Prostate gland (tissue), 2 donors: Measurements from ENCODE around the gene ADH5. TPM values are rescaled to one million over a fixed set of nuclear protein-coding genes. Genes with fewer than 3 reads are reported as not detected.
"Not testable (repeated sequence)": the region's sequence is repeated elsewhere in the genome, so short reads cannot be mapped to it uniquely, and the experiment has no call there.

ENCODE experiments used
- DNase-seq: peaks from one replicate; pipeline ENCODE4 v3.0.0-alpha.2; 2019; ENCODE audit warnings: low spot score
- H3K27ac ChIP-seq, 2 donors: fragments of 200-600 bp; sonication (generic); 2 replicates each; pipeline ENCODE4 v1.5.1; 2017 to 2019
- H3K27me3 ChIP-seq: fragments of 200-600 bp; sonication (generic); replicated peaks from 2 replicates; pipeline ENCODE4 v1.5.1; 2019; ENCODE audit not compliant: insufficient read depth
- H3K36me3 ChIP-seq, 2 donors: fragments of 200-600 bp; sonication (generic); 1 replicate in 1 of 2; 2 replicates in 1 of 2; pipeline versions ENCODE4 v1.5.1 to v1.8.1; 2017 to 2019
- H3K4me1 ChIP-seq: fragments of 200-600 bp; sonication (generic); replicated peaks from 2 replicates; pipeline ENCODE4 v1.5.1; 2019
- H3K4me3 ChIP-seq, 2 donors: fragments of 200-600 bp; sonication (generic); 2 replicates each; pipeline ENCODE4 v1.5.1; 2017 to 2019
- H3K9me3 ChIP-seq: fragments of 200-600 bp; sonication (generic); 2 replicates; pipeline ENCODE4 v1.5.1; 2017
- POLR2A ChIP-seq: fragments of 450-650 bp; IDR thresholded peaks from one replicate; pipeline ENCODE4 v1.6.1; 2016; ENCODE audit warnings: antibody characterized with exemption, mild to moderate bottlenecking
- POLR2AphosphoS5 ChIP-seq: sonication (generic); formaldehyde crosslinking; IDR thresholded peaks from one replicate; pipeline ENCODE4 v1.6.1; 2017; ENCODE audit warnings: antibody characterized with exemption
- WGBS: methylation state at CpG from one replicate; pipeline ENCODE4 v1.1.5; 2018; 5-methylcytosine and 5-hydroxymethylcytosine counted together
- intact Hi-C: fragments of 100-400 bp; cut with DNase I; formaldehyde crosslinking; loops from one replicate; pipeline ENCODE4 v1.14.2; 2022
- total RNA-seq, 2 donors: library from RNA; depleted of rRNA; stranded (reverse); fragments of >200 nt; gene quantifications; one replicate each; pipeline ENCODE4 v1.1.0, GENCODE V29; 2016
- TF ChIP-seq, protein P1 (sequence below), 4 experiments: fragments of 200-600 bp in 2 of 4; fragments of 450-650 bp in 2 of 4; sonication (generic) in 2 of 4; IDR thresholded peaks; 1 replicate in 3 of 4; 2 replicates in 1 of 4; pipeline ENCODE4 v1.5.1; 2016 to 2019; ENCODE audit warnings: antibody characterized with exemption in 4 of 4, mild to moderate bottlenecking in 2 of 4, moderate library complexity in 2 of 4

The ADH5 gene
- total RNA-seq, 2 donors from 2014 or later, result 127 to 149 TPM

DNA sequence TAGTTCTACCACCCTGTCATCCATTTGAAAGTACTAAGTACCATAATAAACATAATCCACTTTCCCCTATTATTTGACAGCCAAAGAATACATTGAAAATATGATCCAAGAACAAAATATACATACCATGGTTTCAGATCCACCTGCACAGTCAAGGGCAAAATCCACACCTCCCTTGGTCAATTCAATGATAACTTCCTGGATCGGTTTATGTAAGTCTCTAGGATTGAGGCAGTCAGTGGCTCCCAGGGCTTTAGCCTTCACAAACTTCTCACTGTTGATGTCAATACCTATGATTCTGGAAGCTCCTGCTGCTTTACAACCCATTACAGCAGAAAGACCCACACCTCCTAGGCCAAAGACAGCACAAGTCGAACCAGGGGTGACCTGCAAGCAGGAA is 42.8 kb upstream of the ADH5 start:
- no peak overlapping the region for H3K27ac ChIP-seq
- H3K36me3 ChIP-seq, result no peaks in the 10 kb centered on the region
- intact Hi-C loops, result no loop called here
- no peak overlapping the region for H3K4me3 ChIP-seq
- no peaks in the 10 kb centered on the region for H3K27me3 ChIP-seq
- 28% methylated on average over 2 of the region's 2 CpGs for WGBS
- H3K9me3 ChIP-seq, result no peaks in the 10 kb centered on the region
- no peaks in the 10 kb centered on the region for H3K4me1 ChIP-seq
- no peak for TF ChIP-seq POLR2AphosphoS5
- TF ChIP-seq, protein P1, sequence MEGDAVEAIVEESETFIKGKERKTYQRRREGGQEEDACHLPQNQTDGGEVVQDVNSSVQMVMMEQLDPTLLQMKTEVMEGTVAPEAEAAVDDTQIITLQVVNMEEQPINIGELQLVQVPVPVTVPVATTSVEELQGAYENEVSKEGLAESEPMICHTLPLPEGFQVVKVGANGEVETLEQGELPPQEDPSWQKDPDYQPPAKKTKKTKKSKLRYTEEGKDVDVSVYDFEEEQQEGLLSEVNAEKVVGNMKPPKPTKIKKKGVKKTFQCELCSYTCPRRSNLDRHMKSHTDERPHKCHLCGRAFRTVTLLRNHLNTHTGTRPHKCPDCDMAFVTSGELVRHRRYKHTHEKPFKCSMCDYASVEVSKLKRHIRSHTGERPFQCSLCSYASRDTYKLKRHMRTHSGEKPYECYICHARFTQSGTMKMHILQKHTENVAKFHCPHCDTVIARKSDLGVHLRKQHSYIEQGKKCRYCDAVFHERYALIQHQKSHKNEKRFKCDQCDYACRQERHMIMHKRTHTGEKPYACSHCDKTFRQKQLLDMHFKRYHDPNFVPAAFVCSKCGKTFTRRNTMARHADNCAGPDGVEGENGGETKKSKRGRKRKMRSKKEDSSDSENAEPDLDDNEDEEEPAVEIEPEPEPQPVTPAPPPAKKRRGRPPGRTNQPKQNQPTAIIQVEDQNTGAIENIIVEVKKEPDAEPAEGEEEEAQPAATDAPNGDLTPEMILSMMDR (IDR thresholded peaks at IDR 0.05), result no peak
- TF ChIP-seq POLR2A, result no peak
- DNase-seq, result no peak

DNA sequence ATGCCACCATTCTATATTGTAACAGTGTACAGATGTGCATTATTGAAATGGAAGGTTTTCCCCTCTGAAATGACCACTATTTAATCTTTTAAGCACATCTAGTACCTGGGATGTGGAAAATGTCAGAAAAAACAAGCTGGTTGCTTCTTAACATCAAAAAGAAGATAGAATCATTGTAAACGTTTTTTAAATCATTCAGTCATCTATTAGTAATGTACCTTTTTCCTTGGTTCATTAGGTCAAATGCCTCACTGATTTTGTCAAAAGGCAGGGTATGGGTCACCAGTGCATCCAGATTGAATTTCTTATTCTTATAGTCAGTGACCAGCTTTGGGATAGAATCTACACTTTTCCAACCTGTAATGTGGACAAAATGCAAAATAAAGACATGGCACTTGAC is 37.8 kb upstream of the ADH5 start:
- H3K36me3 ChIP-seq, result no peaks in the 10 kb centered on the region
- TF ChIP-seq POLR2AphosphoS5, result no peak
- TF ChIP-seq POLR2A, result no peak
- TF ChIP-seq, protein P1 (IDR thresholded peaks at IDR 0.05), result no peak
- H3K4me3 ChIP-seq, result no peak overlapping the region
- 58% methylated on average over 1 of the region's 1 CpG for WGBS
- no peak overlapping the region for H3K27ac ChIP-seq
- intact Hi-C loops, result loop anchor here (10.0 kb wide), 1 partner anchor 168 kb away; the partner anchor contains the start of gene ADH1A
- no peaks in the 10 kb centered on the region for H3K4me1 ChIP-seq
- H3K9me3 ChIP-seq, result no peaks in the 10 kb centered on the region
- H3K27me3 ChIP-seq, result no peaks in the 10 kb centered on the region
- no peak for DNase-seq

DNA sequence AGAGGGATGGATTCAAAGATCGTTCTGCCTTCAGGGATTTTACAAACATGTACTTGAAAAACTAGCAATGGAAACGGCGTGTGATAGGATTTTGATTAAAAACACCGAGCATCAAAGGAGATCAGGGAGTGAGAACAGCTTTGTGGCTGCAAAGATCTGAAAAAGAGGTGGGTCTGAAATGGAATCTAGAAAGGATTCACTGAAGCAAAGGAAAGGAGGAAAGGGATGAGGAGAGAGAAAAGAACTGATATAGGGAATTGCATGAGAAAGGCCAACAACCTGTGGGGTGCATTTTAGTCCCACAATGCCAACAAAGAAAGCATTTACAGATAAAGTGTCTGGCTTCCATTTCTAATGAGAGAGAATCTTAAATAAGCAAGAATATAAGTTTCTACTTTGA is 32.4 kb upstream of the ADH5 start:
- Histone ChIP-seq H3K27ac (no peak overlapping the region), H3K4me3 (no peak overlapping the region), H3K4me1 (no peaks in the 10 kb centered on the region), H3K9me3 (no peaks in the 10 kb centered on the region), H3K36me3 (no peaks in the 10 kb centered on the region), H3K27me3 (no peaks in the 10 kb centered on the region)
- DNase-seq, result no peak
- TF ChIP-seq, protein P1 (IDR thresholded peaks at IDR 0.05), result no peak
- TF ChIP-seq POLR2A (no peak), POLR2AphosphoS5 (no peak)
- WGBS, result 92% methylated on average over 4 of the region's 4 CpGs
- intact Hi-C loops, result loop anchor here (5.0 to 10.0 kb wide), 2 partner anchors 174 to 336 kb away; partner anchors contain the start of gene ADH1A

DNA sequence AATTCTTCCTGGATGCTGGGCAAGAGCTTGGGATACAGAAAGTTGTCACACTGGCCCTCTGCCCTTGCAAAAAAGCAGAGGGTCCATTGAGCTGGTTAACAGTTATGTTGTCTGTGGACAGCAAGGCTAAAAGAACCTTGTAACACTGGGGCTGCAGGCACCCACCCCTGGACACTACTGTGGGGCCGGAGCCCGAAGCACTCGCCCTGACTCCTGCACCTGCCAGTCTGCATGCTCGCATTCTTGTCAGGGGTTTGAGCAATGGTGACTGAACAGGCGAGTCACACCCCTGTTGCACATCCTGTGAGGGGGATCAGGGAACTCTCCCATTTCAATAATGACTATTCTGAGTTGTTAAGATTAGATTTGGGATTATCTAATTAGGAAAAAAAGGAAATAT is 31.9 kb upstream of the ADH5 start:
- WGBS, result 96% methylated on average over 5 of the region's 5 CpGs
- H3K27me3 ChIP-seq, result no peaks in the 10 kb centered on the region
- H3K9me3 ChIP-seq, result no peaks in the 10 kb centered on the region
- no peak overlapping the region for H3K27ac ChIP-seq
- no peaks in the 10 kb centered on the region for H3K36me3 ChIP-seq
- H3K4me1 ChIP-seq, result no peaks in the 10 kb centered on the region
- no peak overlapping the region for H3K4me3 ChIP-seq
- TF ChIP-seq POLR2A (no peak), POLR2AphosphoS5 (no peak)
- TF ChIP-seq, protein P1 (IDR thresholded peaks at IDR 0.05), result no peak
- no peak for DNase-seq
- intact Hi-C loops, result loop anchor here (5.0 to 10.0 kb wide), 2 partner anchors 174 to 337 kb away; partner anchors contain the start of gene ADH1A

DNA sequence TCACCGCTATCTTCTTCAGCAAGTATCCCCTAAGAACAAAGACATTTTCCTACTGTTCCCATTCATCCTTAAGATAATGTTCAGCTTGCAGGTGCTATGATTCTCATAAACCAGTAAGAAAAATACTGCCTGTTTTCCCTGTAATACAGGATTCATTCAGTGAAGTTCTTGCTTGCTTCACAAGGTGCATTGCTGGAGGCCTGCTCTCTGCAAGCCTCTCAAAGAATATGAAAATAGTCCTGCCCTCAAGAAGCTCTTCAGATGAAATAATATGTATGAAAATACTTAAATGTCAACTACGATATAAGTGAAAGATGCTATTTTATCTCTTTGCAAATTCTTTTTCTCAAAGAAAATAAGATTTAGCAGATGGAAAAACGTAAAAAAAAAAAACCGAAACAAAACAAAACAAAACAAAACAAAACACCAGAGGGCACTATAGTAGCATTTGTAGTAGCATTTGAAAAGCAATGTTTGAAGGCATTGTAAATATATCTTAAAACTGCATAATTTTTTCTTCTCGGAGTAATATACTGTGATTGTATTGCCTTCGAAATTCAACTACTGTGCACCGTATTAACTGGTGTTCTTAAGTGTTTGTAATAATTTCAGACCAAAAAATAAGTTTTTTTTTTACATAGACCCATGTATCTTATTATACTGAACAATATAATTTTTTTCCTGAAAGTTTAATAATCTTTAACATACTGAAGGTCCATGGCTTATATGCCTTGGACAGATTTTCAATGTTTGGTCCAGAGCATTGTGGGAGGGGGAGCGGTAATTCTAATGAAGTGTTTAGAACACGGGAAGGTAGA is 29.5 kb upstream of the ADH5 start:
- WGBS, result 48% methylated on average over 9 of the region's 9 CpGs
- TF ChIP-seq, protein P1 (IDR thresholded peaks at IDR 0.05), result peak in 2 of 4 experiments; percentile 6 to 34
- TF ChIP-seq POLR2AphosphoS5, result no peak
- Histone ChIP-seq H3K4me3 (no peak overlapping the region), H3K9me3 (no peaks in the 10 kb centered on the region), H3K36me3 (no peaks in the 10 kb centered on the region), H3K27ac (no peak overlapping the region), H3K27me3 (no peaks in the 10 kb centered on the region), H3K4me1 (no peaks in the 10 kb centered on the region)
- intact Hi-C loops, result loop anchor here (2.0 kb wide), 1 partner anchor 287 kb away; no protein-coding TSS in a partner anchor
- DNase-seq, result no peak

DNA sequence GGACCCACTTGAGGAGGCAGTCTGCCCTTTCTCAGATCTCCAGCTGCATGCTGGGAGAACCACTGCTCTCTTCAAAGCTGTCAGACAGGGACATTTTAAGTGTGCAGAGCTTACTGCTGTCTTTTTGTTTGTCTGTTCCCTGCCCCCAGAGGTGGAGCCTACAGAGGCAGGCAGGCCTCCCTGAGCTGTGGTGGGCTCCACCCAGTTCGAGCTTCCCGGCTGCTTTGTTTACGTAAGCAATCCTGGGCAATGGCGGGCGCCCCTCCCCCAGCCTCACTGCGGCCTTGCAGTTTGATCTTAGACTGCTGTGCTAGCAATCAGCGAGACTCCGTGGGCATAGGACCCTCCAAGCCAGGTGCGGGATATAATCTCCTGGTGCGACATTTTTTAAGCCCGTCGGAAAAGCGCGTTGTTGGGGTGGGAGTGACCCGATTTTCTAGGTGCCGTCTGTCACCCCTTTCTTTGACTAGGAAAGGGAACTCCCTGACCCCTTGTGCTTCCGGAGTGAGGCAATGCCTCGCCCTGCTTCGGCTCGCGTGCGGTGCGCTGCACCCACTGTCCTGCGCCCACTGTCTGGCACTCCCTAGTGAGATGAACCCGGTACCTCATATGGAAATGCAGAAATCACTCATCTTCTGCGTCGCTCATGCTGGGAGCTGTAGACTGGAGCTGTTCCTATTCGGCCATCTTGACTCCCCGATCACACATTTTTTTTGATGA is 28.7 kb upstream of the ADH5 start:
- WGBS, result 90% methylated on average over 29 of the region's 29 CpGs
- DNase-seq, H3K27me3 ChIP-seq, H3K4me3 ChIP-seq, H3K27ac ChIP-seq, intact Hi-C loops, H3K4me1 ChIP-seq, H3K36me3 ChIP-seq, H3K9me3 ChIP-seq: not testable (repeated sequence)

DNA sequence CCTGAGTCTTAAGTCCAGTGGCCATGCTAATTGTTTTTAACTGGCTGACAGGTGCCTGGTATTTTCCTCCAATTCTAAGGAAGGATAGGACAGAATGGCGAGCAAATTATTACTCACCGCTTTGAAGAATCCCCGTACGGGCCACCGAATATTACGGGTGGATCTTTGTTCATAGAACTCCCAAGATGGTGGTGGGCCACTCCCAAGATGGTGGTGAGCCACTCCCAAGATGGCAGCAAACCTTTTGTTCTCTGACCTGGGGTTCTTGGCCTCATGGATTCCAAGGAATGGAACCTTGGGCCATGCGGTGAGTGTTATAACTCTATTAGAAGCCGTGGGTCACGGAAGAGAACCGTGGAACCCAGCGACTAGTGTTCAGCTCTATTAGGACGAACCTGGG is 20.7 kb upstream of the ADH5 start:
- H3K36me3 ChIP-seq, DNase-seq, H3K27me3 ChIP-seq, intact Hi-C loops, H3K27ac ChIP-seq, H3K4me1 ChIP-seq, H3K9me3 ChIP-seq, H3K4me3 ChIP-seq: not testable (repeated sequence)
- 88% methylated on average over 12 of the region's 12 CpGs for WGBS
